Left ventricle myocardium inferior (tissue), 1 donor: ENCODE results near the gene CSTPP1. TPM values are rescaled to one million over a fixed set of nuclear protein-coding genes. Genes with fewer than 3 reads are reported as not detected.

Source experiments
- DNase-seq: peaks from one replicate; pipeline ENCODE4 v3.0.0-alpha.2; 2020
- H3K27ac ChIP-seq: fragments of 200-600 bp; replicated peaks from 2 replicates; pipeline ENCODE4 v1.8.0; 2021
- H3K27me3 ChIP-seq: fragments of 200-600 bp; 2 replicates; pipeline ENCODE4 v1.8.0; 2021; ENCODE audit warnings: low read depth
- H3K36me3 ChIP-seq: fragments of 200-600 bp; 2 replicates; pipeline ENCODE4 v1.8.0; 2021
- H3K4me1 ChIP-seq: fragments of 200-600 bp; 2 replicates; pipeline ENCODE4 v1.8.0; 2021
- H3K4me3 ChIP-seq: fragments of 200-600 bp; 2 replicates; pipeline ENCODE4 v1.8.0; 2021; ENCODE audit warnings: mild to moderate bottlenecking, moderate library complexity
- H3K9me3 ChIP-seq: fragments of 200-600 bp; replicated peaks from 2 replicates; pipeline ENCODE4 v1.8.0; 2021
- CTCF ChIP-seq: fragments of 200-600 bp; IDR thresholded peaks from 2 replicates; pipeline ENCODE4 v1.8.0; 2021; ENCODE audit warnings: antibody characterized with exemption, mild to moderate bottlenecking, borderline replicate concordance
- intact Hi-C: fragments of 100-400 bp; cut with micrococcal nuclease; formaldehyde crosslinking; loops from one replicate; pipeline ENCODE4 v1.11.0; 2022
- total RNA-seq: library from RNA; stranded (reverse); fragmentation: NEBNext Ultra II Directional; extraction: Animal tissue kit (Norgen Biotek cat#: 25700); gene quantifications from one replicate; pipeline ENCODE4 v1.2.1, GENCODE V29; 2021
- donor health status: DM: no; HTN: yes; CAD: no; lungs with severe emphysema.

The CSTPP1 gene
- total RNA-seq, 1 donor from 2014 or later = 12.9 TPM

- Histone ChIP-seq H3K27me3 (no peaks in the 10 kb centered on the region), H3K36me3 (no peaks in the 10 kb centered on the region), H3K4me3 (no peak overlapping the region), H3K27ac (no peak overlapping the region), H3K4me1 (peaks cover 3% of the 10 kb centered on the region), H3K9me3 (no peaks in the 10 kb centered on the region)
- intact Hi-C loops = no loop called here
- no peak for DNase-seq
- no peak for TF ChIP-seq CTCF
These were observed 167.8 kb downstream of the CSTPP1 start for GRCh38 chr11:47104261-47104950.

- Histone ChIP-seq H3K27me3 (no peaks in the 10 kb centered on the region), H3K4me1 (peaks cover 7% of the 10 kb centered on the region), H3K27ac (no peak overlapping the region), H3K36me3 (no peaks in the 10 kb centered on the region), H3K9me3 (no peaks in the 10 kb centered on the region), H3K4me3 (no peak overlapping the region)
- intact Hi-C loops = no loop called here
- TF ChIP-seq CTCF = no peak
- no peak for DNase-seq
These were observed 169.0 kb downstream of the CSTPP1 start for GRCh38 chr11:47105541-47105940.

- Histone ChIP-seq H3K4me3 (no peak overlapping the region), H3K27ac (no peak overlapping the region), H3K27me3 (no peaks in the 10 kb centered on the region), H3K36me3 (no peaks in the 10 kb centered on the region), H3K4me1 (peaks cover 7% of the 10 kb centered on the region), H3K9me3 (no peaks in the 10 kb centered on the region)
- intact Hi-C loops = no loop called here
- no peak for DNase-seq
- no peak for TF ChIP-seq CTCF
These were observed 169.4 kb downstream of the CSTPP1 start for GRCh38 chr11:47105974-47106373.

GRCh38 chr11:47106798-47107411 is 170.3 kb downstream of the CSTPP1 start:
- TF ChIP-seq CTCF = no peak
- Histone ChIP-seq H3K27me3 (no peaks in the 10 kb centered on the region), H3K4me1 (peaks cover 7% of the 10 kb centered on the region), H3K9me3 (no peaks in the 10 kb centered on the region), H3K27ac (no peak overlapping the region), H3K36me3 (no peaks in the 10 kb centered on the region), H3K4me3 (no peak overlapping the region)
- no peak for DNase-seq
- intact Hi-C loops = no loop called here

- Histone ChIP-seq H3K9me3 (no peaks in the 10 kb centered on the region), H3K27me3 (no peaks in the 10 kb centered on the region), H3K4me1 (peaks cover 7% of the 10 kb centered on the region), H3K27ac (no peak overlapping the region), H3K36me3 (no peaks in the 10 kb centered on the region), H3K4me3 (no peak overlapping the region)
- TF ChIP-seq CTCF = no peak
- intact Hi-C loops = no loop called here
- no peak for DNase-seq
These were observed 171.2 kb downstream of the CSTPP1 start for GRCh38 chr11:47107744-47108143.
